PC-3 (cell line): Measurements from ENCODE around the gene JARID2. TPM values are rescaled to one million over a fixed set of nuclear protein-coding genes. Genes with fewer than 3 reads are reported as not detected.

Source experiments
- ATAC-seq: fragments of 200-7000 bp; cut with Tn5 transposase; 2 replicates; pipeline ENCODE4 v1.9.1; 2020; ENCODE audit warnings: mild to moderate bottlenecking, moderate library complexity
- BruUV-seq: library from RNA; stranded (reverse); fragments of 400-500 nt; replicated peaks from 2 replicates; lab custom pipeline; 2021; lab: Mats Ljungman, UMichigan
- CTCF ChIA-PET: fragments of 300-600 bp; sonication (Branson Sonifier 250); formaldehyde crosslinking; loops from one replicate; lab custom pipeline; 2022; ENCODE audit warnings: antibody characterized with exemption; lab: Charles Lee
- POLR2A ChIA-PET: fragments of 300-600 bp; sonication (Branson Sonifier 250); formaldehyde crosslinking; loops from one replicate; lab custom pipeline; 2022; ENCODE audit warnings: antibody characterized with exemption; ENCODE audit not compliant: unreplicated experiment; lab: Charles Lee
- DNase-seq: peaks from one replicate; pipeline ENCODE4 v3.0.0-alpha.2; 2015
- H2AFZ ChIP-seq: fragments of 300-600 bp; sonication (generic); 2 replicates; pipeline ENCODE4 v1.6.0; 2016; ENCODE audit warnings: antibody characterized with exemption, low read length
- H3F3A ChIP-seq: fragments of 300-600 bp; sonication (generic); one replicate; pipeline ENCODE4 v1.6.0; 2017; ENCODE audit warnings: antibody characterized with exemption, low read length, control low read depth, mild to moderate bottlenecking; ENCODE audit not compliant: unreplicated experiment
- H3K27ac ChIP-seq: fragments of 300-600 bp; sonication (generic); 2 replicates; pipeline ENCODE4 v1.5.1; 2016; ENCODE audit warnings: mild to moderate bottlenecking, low read length
- H3K27me3 ChIP-seq: fragments of 300-600 bp; sonication (generic); 2 replicates; pipeline ENCODE4 v1.6.1; 2016; ENCODE audit warnings: low read length, mixed read lengths
- H3K36me3 ChIP-seq: fragments of 300-600 bp; sonication (generic); 2 replicates; pipeline ENCODE4 v1.6.1; 2016; ENCODE audit warnings: low read depth, mixed run types, low read length, mixed read lengths
- H3K4me1 ChIP-seq: fragments of 300-600 bp; sonication (generic); 2 replicates; pipeline ENCODE4 v1.5.1; 2016; ENCODE audit warnings: low read length; ENCODE audit not compliant: insufficient read depth
- H3K4me2 ChIP-seq: fragments of 300-600 bp; sonication (generic); 2 replicates; pipeline ENCODE4 v1.6.0; 2016; ENCODE audit warnings: low read length
- H3K4me3 ChIP-seq: fragments of 300-600 bp; sonication (generic); 2 replicates; pipeline ENCODE4 v1.5.1; 2016; ENCODE audit warnings: mild to moderate bottlenecking, low read length, mixed read lengths
- H3K79me2 ChIP-seq: fragments of 300-600 bp; sonication (generic); 2 replicates; pipeline ENCODE4 v1.6.1; 2017; ENCODE audit warnings: low read length, mixed read lengths
- H3K9ac ChIP-seq: fragments of 300-600 bp; sonication (generic); 2 replicates; pipeline ENCODE4 v1.6.0; 2016; ENCODE audit warnings: mild to moderate bottlenecking, low read length
- H3K9me2 ChIP-seq: fragments of 300-600 bp; sonication (generic); replicated peaks from 2 replicates; pipeline ENCODE4 v1.6.1; 2016; ENCODE audit warnings: mixed run types, low read length, mixed read lengths
- H3K9me3 ChIP-seq: fragments of 300-600 bp; sonication (generic); 2 replicates; pipeline ENCODE4 v1.6.1; 2016; ENCODE audit warnings: low read length, mixed read lengths
- H4K20me1 ChIP-seq: fragments of 300-600 bp; sonication (generic); 2 replicates; pipeline ENCODE4 v1.6.1; 2016; ENCODE audit warnings: low read length, mixed read lengths
- CTCF ChIP-seq: fragments of 300-600 bp; sonication (generic); conservative IDR thresholded peaks from 2 replicates; pipeline ENCODE4 v1.5.1; 2017; ENCODE audit warnings: antibody characterized with exemption, low read depth, mild to moderate bottlenecking, low read length
- EZH2 ChIP-seq: fragments of 300-600 bp; sonication (generic); IDR thresholded peaks from one replicate; pipeline ENCODE4 v1.6.1; 2017; ENCODE audit warnings: antibody characterized with exemption, mild to moderate bottlenecking, low read length; ENCODE audit not compliant: unreplicated experiment
- EZH2phosphoT487 ChIP-seq: fragments of 300-600 bp; sonication (generic); IDR thresholded peaks from 2 replicates; pipeline ENCODE4 v1.6.1; 2018; ENCODE audit warnings: mild to moderate bottlenecking, antibody characterized with exemption, low read length, borderline replicate concordance
- intact Hi-C: fragments of 100-400 bp; cut with micrococcal nuclease; formaldehyde crosslinking; loops from 2 replicates; pipeline ENCODE4 v1.9.0; 2023
- total RNA-seq: library from RNA; depleted of rRNA; stranded (reverse); fragments of >200 nt; gene quantifications from 2 replicates; pipeline ENCODE4 v1.2.3, GENCODE V29; 2014

Gene JARID2
- total RNA-seq, 1 experiment from 2014 or later = 11.0 TPM

GRCh38 chr6:15504581-15505350 is 258.9 kb downstream of the JARID2 start:
- Histone ChIP-seq H3F3A (no peaks in the 10 kb centered on the region), H3K9ac (peak overlapping the region; percentile 50), H3K27ac (peak overlapping the region; percentile 75), H3K4me3 (peak overlapping the region; percentile 51; the same call in 1 of the 2 replicates), H2AFZ (no peak overlapping the region), H3K27me3 (no peaks in the 10 kb centered on the region), H3K4me1 (peaks cover 15% of the 10 kb centered on the region), H3K9me2 (no peaks in the 10 kb centered on the region), H3K9me3 (no peaks in the 10 kb centered on the region), H4K20me1 (peaks cover 12% of the 10 kb centered on the region; the same call in 1 of the 2 replicates), H3K36me3 (peaks cover 3% of the 10 kb centered on the region; the same call in 1 of the 2 replicates), H3K79me2 (peaks cover 17% of the 10 kb centered on the region), H3K4me2 (peak overlapping the region; percentile 77)
- ATAC-seq = peak; percentile 95
- intact Hi-C loops = loop anchor here (5.0 kb wide), 1 partner anchor 118 kb away; no protein-coding TSS in a partner anchor
- CTCF ChIA-PET = interaction anchor here (1.0 kb wide), 1 partner anchor 1375 kb away, joined by 4 read pairs; no protein-coding TSS in a partner anchor
- POLR2A ChIA-PET = no interaction called here
- peak; percentile 97 for DNase-seq
- BruUV-seq = no TSS peak
- no peak for TF ChIP-seq EZH2
- TF ChIP-seq EZH2phosphoT487 = no peak
- TF ChIP-seq CTCF = no peak

GRCh38 chr6:15505463-15505918 is 259.6 kb downstream of the JARID2 start:
- DNase-seq (no peak), ATAC-seq (no peak)
- H3K9me3 ChIP-seq = no peaks in the 10 kb centered on the region
- no TSS peak for BruUV-seq
- H3K4me1 ChIP-seq = peaks cover 15% of the 10 kb centered on the region
- peaks cover 3% of the 10 kb centered on the region; the same call in 1 of the 2 replicates for H3K36me3 ChIP-seq
- peak overlapping the region; percentile 75 for H3K27ac ChIP-seq
- TF ChIP-seq EZH2phosphoT487 = no peak
- no peak for TF ChIP-seq CTCF
- TF ChIP-seq EZH2 = no peak
- H3K27me3 ChIP-seq = no peaks in the 10 kb centered on the region
- H3K4me3 ChIP-seq = peak overlapping the region; percentile 51
- no peaks in the 10 kb centered on the region for H3K9me2 ChIP-seq
- peak overlapping the region; percentile 77 for H3K4me2 ChIP-seq
- POLR2A ChIA-PET = no interaction called here
- H2AFZ ChIP-seq = no peak overlapping the region
- H4K20me1 ChIP-seq = peaks cover 12% of the 10 kb centered on the region; the same call in 1 of the 2 replicates
- H3K79me2 ChIP-seq = peaks cover 17% of the 10 kb centered on the region
- intact Hi-C loops = loop anchor here (5.0 kb wide), 1 partner anchor 117 kb away; no protein-coding TSS in a partner anchor
- H3K9ac ChIP-seq = peak overlapping the region; percentile 50
- no peaks in the 10 kb centered on the region for H3F3A ChIP-seq
- CTCF ChIA-PET = no interaction called here
